GM12801 (cell line): ENCODE measurements around the gene FASTKD3.

ENCODE experiments used
- CTCF ChIP-seq: IDR thresholded peaks from one replicate; pipeline ENCODE4 v1.5.1; 2011; ENCODE audit warnings: control low read depth; ENCODE audit not compliant: insufficient read length; ENCODE audit errors: extremely low read depth

The FASTKD3 gene

GRCh38 chr5:7868773-7869473 is at the start of gene FASTKD3, which contains the start of gene MTRR:
Gene FASTKD3 (minus strand): TSS chr5:7869031. CDS start chr5:7868083, 948 bp downstream.
Gene MTRR (plus strand): TSS chr5:7869148. CDS start chr5:7870795, 1,647 bp downstream.
- no peak for TF ChIP-seq CTCF

GRCh38 chr5:7917130-7918123 is 48.6 kb upstream of the FASTKD3 start:
- no peak for TF ChIP-seq CTCF

- no peak for TF ChIP-seq CTCF
Measured at GRCh38 chr5:7916171-7916804, 47.5 kb upstream of the FASTKD3 start.

- TF ChIP-seq CTCF, result no peak
Measured at GRCh38 chr5:7910738-7911428, 42.1 kb upstream of the FASTKD3 start.

- TF ChIP-seq CTCF, result no peak
Measured at GRCh38 chr5:7908317-7908716, 39.5 kb upstream of the FASTKD3 start.

- TF ChIP-seq CTCF, result no peak
Measured at GRCh38 chr5:7907612-7908011, 38.8 kb upstream of the FASTKD3 start.
